Endothelial cell of umbilical vein (primary cell): ENCODE results near the gene BRINP2. TPM values are rescaled to one million over a fixed set of nuclear protein-coding genes. Genes with fewer than 3 reads are reported as not detected.

Experiments
- BruUV-seq: library from RNA; stranded (reverse); fragments of 400-500 nt; replicated peaks from 2 replicates; lab custom pipeline; 2021; lab: Mats Ljungman, UMichigan
- CTCF ChIA-PET: fragments of 300-600, 350-600 bp; sonication (Branson Sonifier 250); formaldehyde crosslinking; loops from one replicate; lab custom pipeline; 2021; ENCODE audit warnings: antibody characterized with exemption, inconsistent platforms; lab: Charles Lee
- POLR2A ChIA-PET: fragments of 300-600, 350-600 bp; sonication (Branson Sonifier 250); formaldehyde crosslinking; loops from one replicate; lab custom pipeline; 2021; ENCODE audit warnings: antibody characterized with exemption, inconsistent platforms; lab: Charles Lee
- DNase-seq: peaks from one replicate; pipeline ENCODE4 v3.0.0-alpha.2; 2011; ENCODE audit warnings: low read depth, low spot score
- FAIRE-seq: peaks from 2 replicates; lab custom pipeline; 2011; peaks lifted over from hg19 to GRCh38; lab: Jason Lieb, UNC
- H2AFZ ChIP-seq: 2 replicates; pipeline ENCODE4 v1.6.0; 2012; ENCODE audit warnings: low read depth, low read length, control low read depth, inconsistent platforms
- H3K27ac ChIP-seq: 2 replicates; pipeline ENCODE4 v1.5.1; 2011; ENCODE audit warnings: low read depth, mild to moderate bottlenecking, control low read depth, low read length, moderate library complexity; ENCODE audit not compliant: insufficient read depth
- H3K27me3 ChIP-seq, 2 experiments: 2 replicates each; pipeline versions ENCODE4 v1.6.0 to v1.6.1; 2011; ENCODE audit warnings: low read length in 2 of 2, mixed read lengths in 1 of 2; ENCODE audit not compliant: control insufficient read depth in 2 of 2, insufficient read depth in 2 of 2
- H3K36me3 ChIP-seq, 2 experiments: 2 replicates in 1 of 2; 3 replicates in 1 of 2; pipeline ENCODE4 v1.5.1; 2011; ENCODE audit warnings: low read length in 2 of 2, mild to moderate bottlenecking in 1 of 2, moderate library complexity in 1 of 2; ENCODE audit not compliant: control insufficient read depth in 2 of 2, insufficient read depth in 2 of 2; ENCODE audit errors: extremely low read depth in 1 of 2
- H3K4me1 ChIP-seq: 3 replicates; pipeline ENCODE4 v1.5.1; 2011; ENCODE audit warnings: mild to moderate bottlenecking, low read length; ENCODE audit not compliant: control insufficient read depth, insufficient read depth; ENCODE audit errors: extremely low read depth
- H3K4me2 ChIP-seq: 2 replicates; pipeline ENCODE4 v1.6.1; 2011; ENCODE audit warnings: low read length, control low read depth, mixed read lengths; ENCODE audit not compliant: insufficient read depth
- H3K4me3 ChIP-seq, 3 experiments: fragments of 200-600 bp in 1 of 3; sonication (generic), shearing (Covaris generic) in 1 of 3; replicated peaks in 1 of 3; 2 replicates each; pipeline ENCODE4 v1.5.1; 2011 to 2016; ENCODE audit warnings: control low read depth in 3 of 3, low read length in 3 of 3, mild to moderate bottlenecking in 2 of 3, inconsistent platforms in 1 of 3, low read depth in 1 of 3, moderate library complexity in 1 of 3; ENCODE audit not compliant: insufficient read depth in 1 of 3
- H3K79me2 ChIP-seq: 2 replicates; pipeline ENCODE4 v1.6.0; 2012; ENCODE audit warnings: low read length, inconsistent platforms; ENCODE audit not compliant: control insufficient read depth, insufficient read depth
- H3K9ac ChIP-seq: replicated peaks from 2 replicates; pipeline ENCODE3; 2011; ENCODE audit warnings: low read length, control low read depth; ENCODE audit not compliant: insufficient read depth; ENCODE audit errors: extremely low read depth
- H3K9me1 ChIP-seq: replicated peaks from 3 replicates; pipeline ENCODE4 v1.6.0; 2011; ENCODE audit warnings: mild to moderate bottlenecking, low read length; ENCODE audit not compliant: control insufficient read depth, insufficient read depth; ENCODE audit errors: extremely low read depth
- H3K9me3 ChIP-seq: replicated peaks from 2 replicates; pipeline ENCODE4 v1.5.1; 2012; ENCODE audit warnings: low read length, inconsistent platforms; ENCODE audit not compliant: control insufficient read depth, insufficient read depth
- H4K20me1 ChIP-seq: replicated peaks from 2 replicates; pipeline ENCODE3; 2011; ENCODE audit warnings: mild to moderate bottlenecking, low read length; ENCODE audit not compliant: control insufficient read depth, insufficient read depth; ENCODE audit errors: extremely low read depth
- EZH2 ChIP-seq: IDR thresholded peaks from 2 replicates; pipeline ENCODE4 v1.6.1; 2012; ENCODE audit warnings: borderline replicate concordance, low read depth, mild to moderate bottlenecking, moderate library complexity, low read length, inconsistent platforms; ENCODE audit not compliant: severe bottlenecking
- FOS ChIP-seq: IDR thresholded peaks from 2 replicates; pipeline ENCODE4 v1.6.1; 2011; ENCODE audit warnings: mild to moderate bottlenecking, low read length, moderate library complexity, borderline replicate concordance; ENCODE audit not compliant: insufficient read depth
- GATA2 ChIP-seq: IDR thresholded peaks from 2 replicates; pipeline ENCODE4 v1.7.0; 2011; ENCODE audit warnings: low read depth, mild to moderate bottlenecking, moderate library complexity, mixed read lengths, low read length; ENCODE audit not compliant: insufficient read length, insufficient read depth
- JUN ChIP-seq: IDR thresholded peaks from 2 replicates; pipeline ENCODE4 v1.6.1; 2011; ENCODE audit warnings: borderline replicate concordance, low read depth; ENCODE audit not compliant: insufficient read length, insufficient read depth
- MYC ChIP-seq: IDR thresholded peaks from one replicate; pipeline ENCODE4 v1.6.1; 2011; ENCODE audit warnings: mild to moderate bottlenecking, low read depth, low read length
- POLR2A ChIP-seq: IDR thresholded peaks from 2 replicates; pipeline ENCODE4 v1.6.1; 2012; ENCODE audit warnings: low read depth, mild to moderate bottlenecking, control low read depth, low read length
- POLR2AphosphoS5 ChIP-seq: IDR thresholded peaks from 2 replicates; pipeline ENCODE4 v1.6.1; 2012; ENCODE audit warnings: low read depth, mild to moderate bottlenecking, control low read depth, low read length, moderate library complexity; ENCODE audit not compliant: insufficient read depth
- dilution Hi-C: fragments of 300-500 bp; cut with MboI; formaldehyde crosslinking; loops from one replicate; pipeline ENCODE4 v1.15.0; 2019; ENCODE audit warnings: low sequenced_read_pairs; ENCODE audit not compliant: extremely low pct_ligation_motif_present
- intact Hi-C: fragments of 100-400 bp; cut with micrococcal nuclease; formaldehyde crosslinking; loops from one replicate; pipeline ENCODE4 v1.10.0; 2022
- polyA plus RNA-seq, 4 experiments: library from polyadenylated mRNA; depleted of rRNA in 3 of 4; stranded (reverse) in 3 of 4; unstranded in 1 of 4; fragments of >200 nt; gene quantifications; 2 replicates each; pipeline versions ENCODE4 v1.2.1 to v1.2.3, GENCODE V29; 2011 to 2012; ENCODE audit warnings: missing spikeins in 1 of 4
- total RNA-seq: library from RNA; stranded (reverse); gene quantifications from 2 replicates; pipeline ENCODE4 v1.2.3, GENCODE V29; 2021
- TF ChIP-seq, protein P1 (sequence below): IDR thresholded peaks from 2 replicates; pipeline ENCODE4 v1.6.1; 2011; ENCODE audit not compliant: insufficient read depth, insufficient read length
- TF ChIP-seq, protein P2 (sequence below), 2 donors: IDR thresholded peaks; 1 replicate in 1 of 2; 2 replicates in 1 of 2; pipeline ENCODE4 v1.5.1; 2011; ENCODE audit warnings: low read length in 2 of 2, mild to moderate bottlenecking in 2 of 2, moderate library complexity in 2 of 2, control low read depth in 1 of 2, inconsistent platforms in 1 of 2, low read depth in 1 of 2; ENCODE audit not compliant: insufficient read depth in 1 of 2; ENCODE audit errors: extremely low read depth in 1 of 2

BRINP2 gene
- total and polyA plus RNA-seq, 2 donors (not counting 3 experiments of a cell fraction or from before 2014, with no cell fraction given), result not detected

DNA sequence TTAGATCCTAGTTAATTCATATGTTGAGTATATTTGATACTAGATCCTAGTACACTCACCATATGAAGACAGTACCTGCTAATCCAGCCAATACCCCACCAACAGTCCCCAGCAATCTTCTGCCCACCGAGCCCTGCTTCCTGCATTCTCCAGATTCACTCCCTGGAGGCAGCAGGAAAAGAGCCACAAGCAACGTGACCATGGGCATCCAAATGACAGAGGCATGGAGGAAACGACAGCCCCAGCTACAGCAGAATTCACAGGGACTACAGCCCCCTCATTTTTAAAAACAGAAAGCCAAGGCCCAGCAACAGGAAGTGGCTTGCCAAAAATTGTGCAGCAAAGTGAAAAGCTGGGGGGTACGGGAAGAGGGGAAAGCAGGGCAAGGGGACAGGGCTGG lies 35.5 kb upstream of the BRINP2 start:
- intact Hi-C loops, result no loop called here
- H3K79me2 ChIP-seq, result no peaks in the 10 kb centered on the region
- ChIA-PET POLR2A (no interaction called here), CTCF (no interaction called here)
- H3K36me3 ChIP-seq, result no peaks in the 10 kb centered on the region
- H3K9me3 ChIP-seq, result no peaks in the 10 kb centered on the region
- no peak for DNase-seq
- no peaks in the 10 kb centered on the region for H3K9me1 ChIP-seq
- H2AFZ ChIP-seq, result no peak overlapping the region
- no peak overlapping the region for H3K9ac ChIP-seq
- no peak overlapping the region for H3K27ac ChIP-seq
- H4K20me1 ChIP-seq, result no peaks in the 10 kb centered on the region
- no peaks in the 10 kb centered on the region for H3K27me3 ChIP-seq
- no peak overlapping the region for H3K4me3 ChIP-seq
- no peak overlapping the region for H3K4me2 ChIP-seq
- BruUV-seq, result no TSS peak
- FAIRE-seq, result no peak
- H3K4me1 ChIP-seq, result no peaks in the 10 kb centered on the region
- dilution Hi-C loops, result no loop called here
- no peak for TF ChIP-seq POLR2A
- no peak for TF ChIP-seq FOS
- TF ChIP-seq POLR2AphosphoS5, result no peak
- TF ChIP-seq JUN, result no peak
- no peak for TF ChIP-seq MYC
- TF ChIP-seq GATA2, result no peak
- TF ChIP-seq, protein P1, sequence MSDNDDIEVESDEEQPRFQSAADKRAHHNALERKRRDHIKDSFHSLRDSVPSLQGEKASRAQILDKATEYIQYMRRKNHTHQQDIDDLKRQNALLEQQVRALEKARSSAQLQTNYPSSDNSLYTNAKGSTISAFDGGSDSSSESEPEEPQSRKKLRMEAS, result no peak
- TF ChIP-seq, protein P2, sequence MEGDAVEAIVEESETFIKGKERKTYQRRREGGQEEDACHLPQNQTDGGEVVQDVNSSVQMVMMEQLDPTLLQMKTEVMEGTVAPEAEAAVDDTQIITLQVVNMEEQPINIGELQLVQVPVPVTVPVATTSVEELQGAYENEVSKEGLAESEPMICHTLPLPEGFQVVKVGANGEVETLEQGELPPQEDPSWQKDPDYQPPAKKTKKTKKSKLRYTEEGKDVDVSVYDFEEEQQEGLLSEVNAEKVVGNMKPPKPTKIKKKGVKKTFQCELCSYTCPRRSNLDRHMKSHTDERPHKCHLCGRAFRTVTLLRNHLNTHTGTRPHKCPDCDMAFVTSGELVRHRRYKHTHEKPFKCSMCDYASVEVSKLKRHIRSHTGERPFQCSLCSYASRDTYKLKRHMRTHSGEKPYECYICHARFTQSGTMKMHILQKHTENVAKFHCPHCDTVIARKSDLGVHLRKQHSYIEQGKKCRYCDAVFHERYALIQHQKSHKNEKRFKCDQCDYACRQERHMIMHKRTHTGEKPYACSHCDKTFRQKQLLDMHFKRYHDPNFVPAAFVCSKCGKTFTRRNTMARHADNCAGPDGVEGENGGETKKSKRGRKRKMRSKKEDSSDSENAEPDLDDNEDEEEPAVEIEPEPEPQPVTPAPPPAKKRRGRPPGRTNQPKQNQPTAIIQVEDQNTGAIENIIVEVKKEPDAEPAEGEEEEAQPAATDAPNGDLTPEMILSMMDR (IDR thresholded peaks at IDR 0.05; ENCODE audit: extremely low read depth in 1 of 2, insufficient read depth in 1 of 2, low read depth in 1 of 2, low read length in 2 of 2), result no peak
- TF ChIP-seq EZH2, result no peak
